Mucosa of rectum (tissue), 2 donors: ENCODE results near the gene EBLN1.

Experiments used
- H3K27ac ChIP-seq, 2 donors: one replicate each; pipeline ENCODE4 v1.7.0; 2013; ENCODE audit warnings: inconsistent platforms in 2 of 2, low read depth in 2 of 2, low read length in 2 of 2
- H3K27me3 ChIP-seq, 2 donors: one replicate each; pipeline ENCODE4 v1.7.0; 2013; ENCODE audit warnings: low read length in 2 of 2; ENCODE audit not compliant: control insufficient read depth in 2 of 2, insufficient read depth in 2 of 2
- H3K36me3 ChIP-seq, 2 donors: one replicate each; pipeline ENCODE4 v1.7.0; 2013; ENCODE audit warnings: low read length in 2 of 2; ENCODE audit not compliant: control insufficient read depth in 2 of 2, insufficient read depth in 2 of 2
- H3K4me1 ChIP-seq, 2 donors: one replicate each; pipeline ENCODE4 v1.7.0; 2013; ENCODE audit warnings: low read length in 2 of 2, mild to moderate bottlenecking in 1 of 2; ENCODE audit not compliant: control insufficient read depth in 2 of 2, insufficient read depth in 2 of 2
- H3K4me3 ChIP-seq, 2 donors: one replicate each; pipeline ENCODE4 v1.7.0; 2013; ENCODE audit warnings: low read length in 2 of 2
- H3K9ac ChIP-seq, 2 donors: one replicate each; pipeline ENCODE4 v1.7.0; 2013; ENCODE audit warnings: low read length in 2 of 2, low read depth in 1 of 2, mild to moderate bottlenecking in 1 of 2
- H3K9me3 ChIP-seq, 2 donors: one replicate each; pipeline ENCODE4 v1.7.0; 2013; ENCODE audit warnings: low read length in 2 of 2; ENCODE audit not compliant: control insufficient read depth in 2 of 2
- donor health status: healthy.
- donor health status: Normal muscosa, but diverticular disease.

EBLN1 gene

DNA sequence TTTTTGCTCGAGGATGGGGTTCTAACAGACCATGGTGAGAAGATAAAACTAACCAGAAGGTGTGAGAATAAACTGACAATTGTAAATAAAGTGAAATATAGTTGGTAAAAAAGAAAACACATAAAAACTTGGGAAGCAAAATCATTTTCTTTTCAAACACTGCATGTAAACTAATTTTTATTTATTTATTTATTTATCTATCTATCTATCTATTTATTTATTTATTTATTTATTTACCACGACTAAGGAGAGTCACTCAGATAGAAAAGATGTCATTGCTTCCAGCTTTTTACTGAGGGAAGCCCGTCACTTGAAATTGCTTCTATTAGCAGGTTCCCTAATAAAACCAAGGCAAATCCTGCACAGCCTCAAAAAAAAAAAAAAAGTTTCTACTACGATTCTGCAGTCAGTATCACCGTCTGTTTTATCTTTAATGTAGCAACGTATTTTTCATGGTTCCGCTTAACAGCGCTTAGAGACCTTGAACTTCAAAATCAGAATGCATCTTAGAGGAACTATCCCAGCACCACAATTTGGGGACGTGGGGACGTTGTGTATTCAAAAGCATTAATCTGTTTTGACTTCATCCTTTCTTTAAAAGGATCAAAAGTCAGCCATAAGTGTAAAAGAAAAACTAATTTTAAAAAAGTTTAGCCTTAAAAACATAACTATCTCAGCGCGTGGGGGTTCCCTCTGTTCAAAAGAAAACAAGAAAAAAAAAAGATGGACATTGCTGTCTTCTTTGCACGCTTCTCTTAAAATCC, 33.3 kb upstream of the EBLN1 start:
- H3K4me3 ChIP-seq = peak overlapping the region; percentile 59 to 91
- H3K9me3 ChIP-seq = no peaks in the 10 kb centered on the region
- H3K9ac ChIP-seq = peak overlapping the region; percentile 71 to 84
- no peaks in the 10 kb centered on the region for H3K36me3 ChIP-seq
- H3K27ac ChIP-seq = peak overlapping the region; percentile 89 to 90
- peaks cover 0 to 6% of the 10 kb centered on the region in 2 donors for H3K27me3 ChIP-seq
- H3K4me1 ChIP-seq = peaks cover 0 to 3% of the 10 kb centered on the region in 2 donors

DNA sequence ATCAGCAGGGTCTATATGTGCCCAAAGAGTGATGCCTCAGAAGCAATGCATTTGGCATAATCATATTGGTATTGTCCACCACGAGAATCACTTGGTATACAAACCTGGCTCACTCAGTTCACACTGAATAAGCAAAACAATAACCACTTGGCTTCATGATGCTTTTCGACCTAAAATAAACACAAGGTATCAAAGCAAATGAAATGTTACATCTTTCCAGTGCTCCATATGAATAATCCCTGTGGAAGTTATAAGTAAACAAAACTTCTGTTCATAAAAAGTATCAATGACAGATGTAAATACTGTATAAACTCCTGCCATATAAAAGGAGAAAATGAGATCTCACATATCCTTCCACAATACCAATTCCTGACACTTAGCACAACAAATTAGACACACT, 29.8 kb upstream of the EBLN1 start:
- Histone ChIP-seq H3K27ac (no peak overlapping the region), H3K4me1 (peaks cover 0 to 3% of the 10 kb centered on the region in 2 donors), H3K9me3 (no peaks in the 10 kb centered on the region), H3K36me3 (no peaks in the 10 kb centered on the region), H3K9ac (no peak overlapping the region), H3K27me3 (peaks cover 0 to 2% of the 10 kb centered on the region in 2 donors), H3K4me3 (no peak overlapping the region)

DNA sequence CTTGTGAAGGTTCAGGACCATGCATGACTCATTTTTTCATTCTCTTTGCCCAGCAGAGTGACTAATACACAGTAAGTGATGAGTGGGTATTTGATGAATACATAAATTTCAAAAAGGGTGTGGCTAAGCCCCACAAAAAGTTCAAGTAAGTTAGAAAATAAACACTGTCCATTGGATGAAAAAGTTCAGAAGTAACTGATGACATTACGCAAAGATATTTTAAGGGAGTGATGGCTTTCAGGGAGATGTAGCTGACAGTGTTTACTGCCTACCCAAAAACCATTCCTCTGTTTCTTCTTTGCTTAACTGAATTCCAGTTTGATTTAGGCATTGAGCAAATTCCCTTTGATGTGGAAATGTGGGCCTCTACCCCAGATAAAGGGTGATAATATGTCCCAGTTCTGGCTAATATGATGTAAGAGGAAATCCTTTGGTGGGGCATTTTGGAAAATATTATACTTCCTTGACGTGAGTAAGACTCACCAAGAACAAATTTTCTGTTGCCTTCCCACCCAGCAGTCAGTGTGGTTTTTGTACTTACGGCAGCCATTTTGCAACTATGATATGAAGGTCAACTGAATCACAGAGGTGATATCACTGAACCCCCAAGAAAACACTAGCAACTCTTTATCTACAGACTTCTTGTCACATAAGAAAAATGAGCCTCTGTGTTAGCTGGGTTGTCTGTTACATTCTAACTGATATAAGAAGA, 29.0 kb upstream of the EBLN1 start:
- no peak overlapping the region for H3K9ac ChIP-seq
- H3K36me3 ChIP-seq = no peaks in the 10 kb centered on the region
- H3K9me3 ChIP-seq = no peaks in the 10 kb centered on the region
- no peak overlapping the region for H3K4me3 ChIP-seq
- peaks cover 0 to under 1% of the 10 kb centered on the region in 2 donors for H3K27me3 ChIP-seq
- no peak overlapping the region for H3K27ac ChIP-seq
- H3K4me1 ChIP-seq = peaks cover 0 to 3% of the 10 kb centered on the region in 2 donors

DNA sequence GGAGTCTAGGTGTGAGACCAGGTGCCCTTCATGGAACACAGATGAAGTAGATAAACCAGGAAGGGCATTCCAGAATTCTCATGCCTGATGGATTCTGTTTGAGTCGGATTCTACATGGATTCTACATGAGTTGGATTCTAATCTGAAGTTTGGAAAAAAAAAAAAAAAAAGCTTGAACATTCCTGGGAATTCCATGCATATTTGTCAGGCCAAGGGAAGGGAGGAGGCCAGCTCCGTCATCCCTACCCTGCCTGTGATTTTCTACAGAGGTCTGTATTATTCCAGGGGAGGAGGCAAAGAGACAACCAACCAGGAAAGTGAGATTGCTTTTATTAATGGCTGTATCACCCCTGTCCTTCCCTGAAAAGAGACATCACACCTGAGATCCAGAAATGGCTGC, 27.8 kb upstream of the EBLN1 start:
- Histone ChIP-seq H3K9ac (no peak overlapping the region), H3K36me3 (no peaks in the 10 kb centered on the region), H3K27ac (no peak overlapping the region), H3K4me3 (no peak overlapping the region), H3K9me3 (no peaks in the 10 kb centered on the region), H3K27me3 (peaks cover 0 to 5% of the 10 kb centered on the region in 2 donors), H3K4me1 (no peaks in the 10 kb centered on the region)

DNA sequence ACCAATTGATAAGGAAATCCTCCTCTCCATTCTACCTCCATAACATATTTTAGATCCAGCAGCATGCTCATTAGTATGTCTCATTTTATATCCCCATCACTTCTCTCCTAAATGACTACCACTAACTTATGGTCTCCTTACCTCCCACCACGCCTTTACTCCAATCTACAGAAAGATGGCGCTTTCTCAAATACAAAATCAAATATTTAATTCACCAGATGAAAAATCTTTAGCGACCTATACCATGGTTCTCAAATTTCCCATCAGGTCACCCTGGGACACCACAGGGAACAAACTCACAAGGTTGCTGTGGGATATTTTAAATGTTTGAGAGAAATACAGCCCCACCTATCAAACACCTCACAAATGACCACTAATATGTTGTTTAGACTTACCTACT, 27.0 kb upstream of the EBLN1 start:
- no peaks in the 10 kb centered on the region for H3K4me1 ChIP-seq
- H3K9me3 ChIP-seq = no peaks in the 10 kb centered on the region
- no peaks in the 10 kb centered on the region for H3K36me3 ChIP-seq
- H3K9ac ChIP-seq = no peak overlapping the region
- H3K27me3 ChIP-seq = peaks cover 3 to 5% of the 10 kb centered on the region in 2 donors
- H3K4me3 ChIP-seq = no peak overlapping the region
- H3K27ac ChIP-seq = no peak overlapping the region

DNA sequence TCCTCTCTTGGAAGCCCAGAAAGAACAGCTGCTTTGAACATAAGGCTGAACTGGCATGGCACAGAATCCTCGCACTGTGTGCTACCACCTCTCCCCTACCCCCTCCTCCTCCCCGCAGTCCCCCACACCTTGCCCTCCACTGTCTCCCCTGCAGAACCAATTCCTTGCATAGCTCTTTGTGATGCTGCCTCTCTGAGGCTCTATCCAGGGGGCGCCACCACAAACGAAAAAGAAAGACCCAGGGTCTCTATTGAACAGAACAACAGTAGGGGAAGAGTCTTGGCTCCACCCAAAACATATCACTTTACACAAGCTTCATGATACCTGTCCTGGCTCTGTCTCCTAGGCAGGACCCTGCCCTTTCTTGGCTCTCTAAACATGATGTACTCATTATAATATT, 26.2 kb upstream of the EBLN1 start:
- H3K9me3 ChIP-seq = no peaks in the 10 kb centered on the region
- no peaks in the 10 kb centered on the region for H3K4me1 ChIP-seq
- H3K4me3 ChIP-seq = no peak overlapping the region
- peaks cover 3 to 5% of the 10 kb centered on the region in 2 donors for H3K27me3 ChIP-seq
- H3K36me3 ChIP-seq = no peaks in the 10 kb centered on the region
- no peak overlapping the region for H3K27ac ChIP-seq
- no peak overlapping the region for H3K9ac ChIP-seq

DNA sequence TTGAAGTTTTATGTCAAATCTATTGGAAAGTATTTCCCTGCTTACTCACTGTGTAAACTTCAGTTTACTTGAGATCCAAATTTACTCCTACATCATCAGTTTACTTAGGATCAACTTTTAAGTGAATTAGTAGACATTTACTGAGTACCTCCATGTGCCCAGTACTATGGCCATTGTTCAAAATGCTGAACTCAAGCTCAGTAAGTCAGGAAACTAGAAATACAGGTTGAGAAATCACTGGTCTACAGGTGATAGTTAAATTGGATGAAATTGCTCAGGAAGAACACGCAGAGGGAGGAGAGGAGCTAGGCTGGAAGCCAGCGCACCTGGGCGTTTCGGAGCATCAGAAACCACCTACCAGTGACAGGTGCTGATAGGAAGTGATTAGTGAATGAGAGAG, 25.5 kb upstream of the EBLN1 start:
- Histone ChIP-seq H3K4me1 (no peaks in the 10 kb centered on the region), H3K9ac (no peak overlapping the region), H3K36me3 (no peaks in the 10 kb centered on the region), H3K9me3 (no peaks in the 10 kb centered on the region), H3K27me3 (peaks cover 3 to 5% of the 10 kb centered on the region in 2 donors), H3K4me3 (no peak overlapping the region), H3K27ac (no peak overlapping the region)

DNA sequence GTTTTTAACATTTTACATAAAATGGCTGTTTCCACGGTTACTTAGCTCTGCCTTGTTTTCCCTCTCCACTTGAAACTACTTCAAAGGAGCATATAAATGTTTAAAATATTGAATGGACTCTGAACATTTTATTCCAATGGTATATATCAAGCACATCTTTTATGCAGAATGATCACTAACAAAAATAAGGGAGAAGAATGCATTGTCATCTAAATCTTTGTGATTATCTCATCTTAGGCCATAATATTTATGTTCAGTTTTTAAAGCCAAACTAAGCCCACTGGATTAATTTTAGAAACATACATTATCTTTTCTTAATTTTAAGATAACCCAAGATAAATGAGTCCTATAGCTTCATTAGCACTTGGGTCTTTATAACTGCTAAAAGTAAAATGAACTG, 13.4 kb upstream of the EBLN1 start:
- no peaks in the 10 kb centered on the region for H3K36me3 ChIP-seq
- H3K4me1 ChIP-seq = no peaks in the 10 kb centered on the region
- peaks cover 2 to 3% of the 10 kb centered on the region in 2 donors for H3K27me3 ChIP-seq
- no peak overlapping the region for H3K9ac ChIP-seq
- H3K9me3 ChIP-seq = no peaks in the 10 kb centered on the region
- H3K4me3 ChIP-seq = no peak overlapping the region
- no peak overlapping the region for H3K27ac ChIP-seq

DNA sequence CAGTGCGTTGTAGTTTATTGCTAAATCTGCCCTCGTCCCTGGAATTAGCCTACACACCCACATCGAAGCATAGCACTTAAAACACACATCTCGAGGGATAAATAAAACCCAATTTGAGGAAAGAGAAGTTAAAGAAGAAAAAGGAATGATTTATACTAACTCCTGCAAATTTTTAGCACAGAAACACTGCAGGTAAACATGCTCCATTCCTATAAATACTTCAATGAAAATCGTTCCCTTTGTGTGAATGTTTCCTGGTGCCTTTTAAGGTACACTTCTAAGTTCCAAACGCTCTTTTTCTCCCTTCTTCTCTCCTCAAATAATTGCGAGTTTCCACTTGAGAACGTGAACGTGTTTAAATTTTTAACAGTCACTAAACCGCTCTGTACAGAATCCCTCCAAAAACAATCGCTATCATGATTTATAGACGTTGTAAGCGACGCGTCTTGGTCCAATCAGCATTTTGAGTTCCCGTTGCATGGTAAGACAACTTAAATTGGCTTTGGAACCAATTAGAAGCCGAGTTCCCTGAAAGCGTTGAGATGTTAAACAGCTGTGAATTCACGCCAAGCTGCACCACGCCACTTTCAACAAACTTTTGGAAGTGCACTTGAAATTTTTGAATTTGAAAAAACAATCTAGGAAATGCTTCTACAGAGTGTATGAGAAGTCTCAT, 12.5 kb upstream of the EBLN1 start:
- peaks cover 2 to 3% of the 10 kb centered on the region in 2 donors for H3K27me3 ChIP-seq
- H3K9ac ChIP-seq = peak overlapping the region; percentile 18 to 82
- no peaks in the 10 kb centered on the region for H3K36me3 ChIP-seq
- H3K9me3 ChIP-seq = no peaks in the 10 kb centered on the region
- no peaks in the 10 kb centered on the region for H3K4me1 ChIP-seq
- peak overlapping the region; percentile 7 to 11 for H3K27ac ChIP-seq
- H3K4me3 ChIP-seq = peak overlapping the region; percentile 86 to 87

DNA sequence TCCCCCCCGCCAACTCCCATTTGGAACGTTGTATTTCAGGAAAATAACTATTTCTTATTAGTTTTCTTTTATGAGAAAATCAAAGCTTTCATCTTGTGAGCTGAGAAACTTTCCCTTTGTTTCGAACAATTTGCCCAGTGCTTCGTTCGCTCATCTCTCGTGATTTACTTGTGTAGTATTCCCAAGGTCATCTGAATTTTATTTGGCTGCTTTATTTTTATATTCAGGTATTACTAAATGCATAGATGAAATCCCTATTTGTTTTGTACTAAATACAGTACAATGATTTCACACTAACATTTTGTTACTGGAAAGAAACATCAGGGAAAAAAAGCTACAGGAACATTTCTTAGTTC, 12.0 kb upstream of the EBLN1 start:
- H3K4me3 ChIP-seq = peak overlapping the region; percentile 86 to 87
- peaks cover 2 to 3% of the 10 kb centered on the region in 2 donors for H3K27me3 ChIP-seq
- H3K27ac ChIP-seq = peak overlapping the region; percentile 84 to 86
- H3K9me3 ChIP-seq = no peaks in the 10 kb centered on the region
- peak overlapping the region; percentile 69 to 82 for H3K9ac ChIP-seq
- H3K36me3 ChIP-seq = no peaks in the 10 kb centered on the region
- H3K4me1 ChIP-seq = no peaks in the 10 kb centered on the region
